Peyer's patch (tissue), 4 donors: ENCODE measurements around the gene FGGY.

Source experiments
- CTCF ChIP-seq, 6 experiments: fragments of 450-650 bp in 4 of 6; fragments of 200-600 bp in 2 of 6; sonication (generic) in 1 of 6; IDR thresholded peaks; one replicate each; pipeline ENCODE4 v1.5.1; 2017 to 2019; ENCODE audit warnings: antibody characterized with exemption in 6 of 6, mild to moderate bottlenecking in 3 of 6, moderate library complexity in 1 of 6
- POLR2A ChIP-seq, 2 donors: fragments of 450-650 bp; IDR thresholded peaks; one replicate each; pipeline ENCODE4 v1.5.1; 2017; ENCODE audit warnings: antibody characterized with exemption in 2 of 2, mild to moderate bottlenecking in 2 of 2, moderate library complexity in 2 of 2

- TF ChIP-seq CTCF (IDR thresholded peaks at IDR 0.05) (no peak), POLR2A (IDR thresholded peaks at IDR 0.05) (no peak)
Measured at GRCh38 chr1:59520827-59521418, 224.0 kb downstream of the FGGY start.
